NCI-H524 treated with DMSO at 0.1 percent for 48 hours (cell line): Measurements from ENCODE around the gene CASP2.

ENCODE experiments used
- DNase-seq: peaks from one replicate; lab custom pipeline; 2025; lab: John Stamatoyannopoulos, UW

CASP2 gene

GRCh38 chr7:143334244-143334643 is 46.1 kb downstream of the CASP2 start:
- no peak for DNase-seq

- no peak for DNase-seq
Measured at GRCh38 chr7:143337216-143337615, 49.1 kb downstream of the CASP2 start.

DNA sequence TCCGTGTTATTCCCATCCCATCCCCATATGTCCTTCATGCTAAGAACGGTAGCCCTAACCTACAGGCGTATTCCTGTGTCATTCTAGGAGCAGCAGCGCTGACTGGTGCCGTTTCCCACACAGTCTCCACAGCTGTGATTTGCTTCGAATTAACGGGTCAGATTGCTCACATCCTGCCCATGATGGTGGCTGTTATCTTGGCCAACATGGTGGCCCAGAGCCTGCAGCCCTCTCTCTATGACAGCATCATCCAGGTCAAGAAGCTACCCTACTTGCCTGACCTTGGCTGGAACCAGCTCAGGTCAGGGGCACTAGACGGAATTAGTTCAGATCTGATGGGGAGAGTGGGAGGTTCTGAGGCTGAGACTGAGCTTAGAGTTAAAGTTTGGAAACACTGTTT is 53.7 kb downstream of the CASP2 start:
- no peak for DNase-seq

GRCh38 chr7:143343596-143343995 is 55.4 kb downstream of the CASP2 start:
- DNase-seq = no peak

- DNase-seq = peak; percentile 45
Measured at GRCh38 chr7:143345428-143345900, 57.3 kb downstream of the CASP2 start.

DNA sequence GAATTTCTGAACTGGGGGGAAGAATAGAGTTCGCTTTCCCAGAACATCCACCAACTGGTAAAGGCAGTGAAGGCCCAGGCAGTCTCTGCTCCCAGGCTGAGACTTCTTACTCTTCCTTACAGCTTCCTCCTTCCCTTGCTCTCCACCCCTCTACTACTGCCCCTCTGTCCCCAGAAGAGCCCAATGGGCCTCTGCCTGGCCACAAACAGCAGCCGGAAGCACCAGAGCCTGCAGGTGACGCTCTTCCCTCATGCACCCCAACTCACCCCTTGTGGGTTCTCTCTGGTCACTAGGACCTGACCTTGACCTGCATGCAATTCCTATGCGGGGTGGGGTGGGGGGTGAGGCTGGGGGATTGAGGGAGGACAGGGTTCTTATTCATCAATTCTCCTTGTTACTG is 57.9 kb downstream of the CASP2 start:
- DNase-seq = no peak

- DNase-seq = no peak
Measured at GRCh38 chr7:143347950-143348349, 59.8 kb downstream of the CASP2 start.

DNA sequence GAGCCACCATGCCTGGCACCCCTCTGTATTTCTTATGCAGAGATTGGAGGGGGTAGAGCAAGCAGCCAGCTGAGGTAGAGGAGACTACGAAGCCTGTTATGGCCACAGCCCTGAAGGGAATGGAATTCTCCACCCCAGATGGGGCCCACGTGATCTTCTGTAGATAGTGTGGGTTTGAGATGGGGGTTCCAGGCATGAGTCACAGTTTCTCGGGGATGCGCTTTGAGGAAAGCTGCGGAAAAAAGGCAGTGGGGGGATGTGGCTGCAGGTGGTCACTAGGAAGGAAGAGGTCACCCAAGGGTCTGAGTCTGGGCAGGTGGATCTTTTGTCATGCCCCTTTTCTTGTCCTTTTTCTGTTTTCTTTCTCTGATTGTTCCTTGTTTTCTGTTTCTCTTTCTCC is 62.9 kb downstream of the CASP2 start:
- no peak for DNase-seq

DNA sequence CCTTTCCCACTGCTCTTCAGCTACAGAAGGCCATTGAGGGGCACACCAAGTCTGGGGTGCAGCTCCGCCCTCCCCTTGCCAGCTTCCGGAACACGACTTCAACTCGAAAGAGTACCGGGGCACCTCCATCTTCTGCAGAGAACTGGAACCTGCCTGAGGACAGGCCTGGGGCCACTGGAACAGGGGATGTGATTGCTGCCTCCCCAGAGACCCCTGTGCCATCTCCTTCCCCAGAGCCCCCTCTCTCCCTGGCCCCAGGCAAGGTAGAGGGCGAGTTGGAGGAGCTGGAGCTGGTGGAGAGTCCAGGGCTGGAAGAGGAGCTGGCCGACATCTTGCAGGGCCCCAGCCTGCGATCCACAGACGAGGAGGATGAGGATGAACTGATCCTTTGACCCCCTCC is 63.4 kb downstream of the CASP2 start:
- DNase-seq = no peak

DNA sequence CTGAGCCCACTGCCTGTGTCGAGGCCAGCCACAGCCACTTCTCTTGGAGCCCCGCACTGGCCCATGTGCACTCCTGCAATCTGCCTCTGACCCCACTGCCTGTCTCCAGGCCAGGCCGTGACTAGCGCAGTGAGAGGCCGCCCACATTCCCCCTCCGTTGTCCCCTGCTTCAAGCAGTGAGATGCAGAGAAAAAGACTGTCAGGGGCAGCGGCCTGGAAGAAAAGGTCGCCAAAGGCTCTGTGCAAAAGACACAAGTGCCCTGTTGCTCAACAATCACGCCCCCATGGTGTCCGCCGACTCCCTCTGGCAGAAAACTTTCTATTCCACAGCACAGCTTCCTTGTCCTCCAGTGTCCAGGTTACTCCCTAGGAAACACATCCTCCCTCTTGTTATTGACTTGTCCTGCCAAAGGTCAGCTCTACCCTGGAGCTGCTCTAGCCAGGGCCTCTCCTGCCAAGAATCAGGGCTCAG is 64.4 kb downstream of the CASP2 start:
- no peak for DNase-seq

DNA sequence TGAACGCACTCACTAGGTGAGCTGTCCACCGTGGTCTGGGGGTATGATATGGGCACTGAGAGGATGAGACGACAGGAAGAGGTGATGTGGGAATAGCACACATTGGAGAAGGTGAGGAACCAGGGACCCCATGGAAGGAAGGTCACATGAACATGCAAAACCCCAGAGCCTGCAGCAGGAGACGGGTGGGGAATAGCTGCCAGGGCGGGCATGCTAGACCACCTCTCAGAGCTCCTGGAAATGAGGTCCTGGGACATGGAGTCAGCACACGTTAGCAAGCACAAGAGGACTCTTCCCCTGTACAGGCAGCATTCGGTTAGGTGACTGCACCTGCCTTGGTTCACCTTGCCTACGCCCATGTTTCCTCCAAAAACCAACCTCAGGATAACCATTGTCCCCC is 66.2 kb downstream of the CASP2 start:
- DNase-seq = no peak

- no peak for DNase-seq
Measured at GRCh38 chr7:143354965-143355364, 66.8 kb downstream of the CASP2 start.

DNA sequence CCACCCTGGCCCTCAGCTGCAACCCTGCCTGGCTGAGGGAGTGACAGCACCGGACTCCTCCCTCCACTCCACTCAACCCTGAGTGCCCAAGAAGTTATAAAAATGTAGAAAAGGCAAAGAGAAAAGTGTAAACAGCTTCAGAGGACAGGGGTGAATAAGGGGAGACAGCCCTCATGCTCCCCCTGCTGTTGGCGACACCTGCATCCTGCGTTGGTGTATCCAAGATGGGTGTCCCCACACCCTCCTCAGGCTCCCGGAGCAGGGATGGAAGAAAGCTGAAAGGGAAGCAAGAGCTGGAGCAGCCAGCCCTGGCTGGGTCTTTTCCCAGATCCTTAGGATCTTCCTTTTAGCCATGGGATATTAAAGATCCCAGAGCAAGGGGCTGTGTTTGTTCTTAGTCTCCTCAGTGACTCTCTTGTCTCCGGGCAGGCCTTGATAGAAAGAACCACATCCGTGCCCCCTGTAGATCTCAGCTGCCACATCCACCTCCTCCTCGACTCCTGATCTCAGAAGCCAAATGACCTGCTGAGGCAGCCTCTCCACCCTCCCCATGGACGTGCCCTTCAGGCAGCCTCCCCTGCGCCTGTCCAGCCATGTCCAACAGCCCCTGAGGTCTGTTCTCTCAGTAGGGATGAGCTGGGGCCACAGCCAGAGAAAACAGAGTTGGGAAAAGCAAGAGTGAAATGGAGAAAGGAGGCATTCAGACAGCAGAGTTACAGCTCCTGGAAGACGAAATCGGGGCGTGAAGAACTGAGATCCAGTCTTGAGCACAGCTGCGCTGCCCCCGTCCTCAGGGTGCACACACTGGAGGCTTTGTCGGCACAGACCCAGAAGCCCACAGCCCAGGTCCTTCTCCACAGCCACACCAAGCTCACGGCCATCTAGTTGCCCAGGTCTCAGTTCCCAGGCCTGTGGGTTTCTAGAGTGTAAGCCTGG is 67.6 kb downstream of the CASP2 start:
- no peak for DNase-seq

GRCh38 chr7:143356414-143357050 is 68.4 kb downstream of the CASP2 start:
- no peak for DNase-seq
